Motor neuron (in vitro differentiated cells): Measurements from ENCODE around the gene HDDC3. TPM values are rescaled to one million over a fixed set of nuclear protein-coding genes. Genes with fewer than 3 reads are reported as not detected.
A peak's percentile ranks its signal among the peaks of the same experiment; 100 is the strongest.
"Not testable (repeated sequence)": the region's sequence is repeated elsewhere in the genome, so short reads cannot be mapped to it uniquely, and the experiment has no call there.

Source experiments
- ATAC-seq, 8 experiments: fragments of 200-7000 bp; cut with Tn5 transposase; replicated peaks in 6 of 8; 2 replicates each; pipeline ENCODE4 v1.8.0; 2021; ENCODE audit warnings: mild to moderate bottlenecking in 8 of 8, moderate library complexity in 8 of 8
- H3K27ac ChIP-seq, 2 donors: fragments of 250-450 bp; sonication (Bioruptor Pico); 2 replicates each; pipeline ENCODE4 v1.9.0; 2021; ENCODE audit warnings: antibody characterized with exemption in 2 of 2, mild to moderate bottlenecking in 2 of 2, moderate library complexity in 1 of 2
- H3K4me1 ChIP-seq, 2 donors: fragments of 250-450 bp; sonication (Bioruptor Pico); replicated peaks in 1 of 2; 2 replicates each; pipeline ENCODE4 v1.6.1; 2021; ENCODE audit warnings: antibody characterized with exemption in 2 of 2, mild to moderate bottlenecking in 2 of 2, moderate library complexity in 1 of 2
- H3K4me3 ChIP-seq, 5 donors: fragments of 250-450 bp; sonication (Bioruptor Pico); 2 replicates each; pipeline ENCODE4 v1.9.0; 2021; ENCODE audit warnings: antibody characterized with exemption in 5 of 5, mild to moderate bottlenecking in 5 of 5, moderate library complexity in 4 of 5
- WGBS, 10 experiments: fragments of 450-650 bp; shearing (Covaris generic); methylation state at CpG; one replicate each; pipeline ENCODE4 v1.0.0; 2022; 5-methylcytosine and 5-hydroxymethylcytosine counted together
- in situ Hi-C, 9 experiments: fragments of 400-800 bp; cut with MboI; loops; one replicate each; pipeline ENCODE4 v1.15.0; 2021; ENCODE audit warnings: low sequenced_read_pairs in 9 of 9, low pct_unique_long_range_greater_than_20kb in 2 of 9; ENCODE audit not compliant: unreplicated experiment in 9 of 9
- total RNA-seq, 8 experiments: library from RNA; unstranded; fragments of 300-600 nt; gene quantifications; 2 replicates each; pipeline versions ENCODE4 v1.2.3 to v1.2.4, GENCODE V29; 2022

The HDDC3 gene
- total RNA-seq, 8 experiments from 2014 or later, result 10.1 to 22.4 (median 13.6) TPM

DNA sequence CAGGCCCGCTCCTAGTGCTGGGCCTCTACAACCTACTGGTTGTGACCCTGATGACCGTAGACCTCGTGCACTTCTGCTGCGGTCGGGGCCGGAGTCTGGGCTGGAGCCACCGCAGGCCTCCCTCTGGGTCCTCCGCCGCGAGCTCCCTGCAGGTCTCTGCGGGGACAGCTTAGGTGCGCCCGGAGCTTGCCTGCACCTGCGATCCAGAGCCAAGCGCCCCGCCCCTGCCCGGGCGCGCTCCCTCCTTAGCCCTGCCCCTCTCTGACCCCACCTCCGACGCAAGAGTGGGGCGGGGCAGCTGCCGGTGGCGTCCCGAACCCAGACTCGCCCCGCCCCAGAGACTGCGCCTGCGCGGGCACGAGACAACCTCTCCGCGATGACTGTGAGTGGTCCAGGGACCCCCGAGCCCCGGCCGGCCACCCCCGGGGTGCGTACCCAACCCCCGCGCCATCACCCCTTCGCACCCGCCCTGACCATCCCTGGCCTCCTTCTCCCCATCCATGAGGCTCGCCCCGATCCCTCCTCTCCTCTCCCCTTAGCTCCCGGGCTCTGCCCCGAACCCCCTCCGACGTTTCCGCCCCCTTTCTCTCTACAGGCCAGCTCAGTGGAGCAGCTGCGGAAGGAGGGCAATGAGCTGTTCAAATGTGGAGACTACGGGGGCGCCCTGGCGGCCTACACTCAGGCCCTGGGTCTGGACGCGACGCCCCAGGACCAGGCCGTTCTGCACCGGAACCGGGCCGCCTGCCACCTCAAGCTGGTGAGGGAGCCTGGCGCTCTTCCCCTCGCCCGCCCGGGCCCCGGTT is 2.8 kb upstream of the HDDC3 start, which contains the start of gene UNC45A:
Gene UNC45A (plus strand): TSS at position 337 of the 803 bp plus-strand sequence. CDS start 40 bp downstream, at position 377.
- H3K4me3 ChIP-seq, result peak within 1 kb of the TSS; percentile 49 to 83 (median 74)
- peak; percentile 64 to 86 (median 82) for ATAC-seq

DNA sequence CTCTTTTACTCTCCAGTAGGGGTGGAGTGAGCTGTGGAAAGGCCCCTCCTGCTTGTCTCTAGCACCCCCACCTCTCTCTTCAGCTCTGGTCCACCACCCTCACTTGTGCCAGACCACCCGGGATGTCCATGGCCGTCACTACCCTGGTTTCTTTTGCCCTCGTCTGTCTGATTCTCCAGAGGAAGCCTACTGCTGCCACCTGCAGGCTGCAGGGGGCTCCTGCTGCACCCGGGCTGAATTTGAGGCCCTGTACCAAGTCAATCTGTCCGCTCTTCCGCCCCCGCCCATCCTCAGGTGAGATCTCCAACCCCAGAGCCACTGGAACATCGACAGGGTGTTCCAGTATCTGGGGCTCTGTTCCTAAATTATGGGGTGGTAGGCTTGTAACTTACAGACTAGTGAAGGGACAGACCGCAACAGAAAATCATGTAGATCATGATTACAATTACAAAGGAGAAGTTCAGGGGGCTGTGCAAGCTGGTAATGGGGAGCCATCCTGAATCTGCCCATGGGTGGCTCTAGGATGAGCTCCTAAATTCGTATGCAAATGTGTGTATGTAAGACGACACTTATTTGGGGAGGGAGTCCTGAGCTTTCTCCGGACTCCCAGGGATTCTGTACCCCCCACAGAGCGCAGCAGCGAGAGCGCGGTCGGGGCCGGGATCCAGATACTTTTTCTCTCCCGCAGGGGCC is 2.1 kb upstream of the HDDC3 start:
- in situ Hi-C loops, result no loop called here
- Histone ChIP-seq H3K27ac (peak overlapping the region in 1 of 2 donors; percentile 17), H3K4me1 (peaks cover 8 to 18% of the 10 kb centered on the region in 2 donors), H3K4me3 (peak overlapping the region; percentile 49 to 83 (median 74))
- 0 to 10% (median 0%) methylated on average over 1 to 4 of the region's 19 CpGs; no CpG with 5 or more reads in 5 of the 10 experiments for WGBS, 10 experiments
- ATAC-seq, result peak; percentile 8 to 52 (median 44)

More for the DNA sequence above, 2.8 kb upstream of the HDDC3 start, which contains the start of gene UNC45A:
- Histone ChIP-seq H3K4me1 (peaks cover 8 to 18% of the 10 kb centered on the region in 2 donors), H3K27ac (peak within 1 kb of the TSS; percentile 67)
- 0% methylated on average over 1 to 6 of the region's 65 CpGs; no CpG with 5 or more reads in 7 of the 10 experiments for WGBS, 10 experiments
- in situ Hi-C loops, result no loop called here

DNA sequence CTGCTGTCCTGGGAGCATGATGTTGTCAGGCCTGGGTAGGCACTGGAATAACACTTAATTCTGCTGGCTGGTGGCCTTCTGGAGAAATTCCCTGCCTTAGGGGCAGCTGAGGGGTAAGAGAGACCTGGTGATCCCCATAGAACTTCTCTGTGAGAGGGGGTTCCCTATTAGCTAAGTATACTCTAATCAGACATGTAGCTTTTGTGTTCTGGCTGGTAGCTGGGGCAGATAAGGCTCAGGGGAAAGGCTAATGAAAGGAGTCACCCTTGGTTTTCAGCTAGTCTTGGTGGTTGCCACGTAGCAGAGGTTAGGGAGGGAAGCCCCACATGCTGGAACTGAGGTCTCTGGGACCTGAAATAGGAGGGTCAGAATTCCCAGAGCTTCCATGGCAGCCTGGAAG is 952 bp upstream of the HDDC3 start:
- WGBS, 10 experiments, result 0 to 100% (median 0%) methylated on average over 1 of the region's 1 CpG; no CpG with 5 or more reads in 6 of the 10 experiments
- H3K4me1 ChIP-seq, result peaks cover 8 to 18% of the 10 kb centered on the region in 2 donors
- ATAC-seq, result no peak
- in situ Hi-C loops, result no loop called here
- no peak overlapping the region for H3K4me3 ChIP-seq
- H3K27ac ChIP-seq, result no peak overlapping the region

DNA sequence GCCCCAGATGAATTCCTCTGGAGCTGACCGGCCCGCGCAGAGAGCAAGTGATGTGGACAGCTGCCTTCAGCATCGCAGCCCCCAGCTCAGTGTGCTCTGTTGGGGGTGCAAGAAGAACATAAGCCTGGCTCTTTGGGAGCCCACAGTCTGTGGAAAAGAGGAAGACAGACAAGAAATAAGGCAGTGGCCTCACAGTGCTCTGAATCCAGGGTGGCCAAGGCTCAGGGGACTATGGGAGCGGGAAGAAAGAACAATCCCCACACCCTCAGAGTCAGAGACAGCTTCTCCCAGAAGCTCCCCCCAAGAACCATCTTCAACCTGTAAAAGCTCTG is 277 bp upstream of the HDDC3 start:
- in situ Hi-C loops, result no loop called here
- Histone ChIP-seq H3K27ac (no peak overlapping the region), H3K4me1 (peaks cover 8 to 18% of the 10 kb centered on the region in 2 donors), H3K4me3 (peak overlapping the region; percentile 56 to 85 (median 77))
- WGBS, 10 experiments, result 15 to 80% (median 23%) methylated on average over 1 to 5 of the region's 5 CpGs; no CpG with 5 or more reads in 7 of the 10 experiments
- no peak for ATAC-seq

DNA sequence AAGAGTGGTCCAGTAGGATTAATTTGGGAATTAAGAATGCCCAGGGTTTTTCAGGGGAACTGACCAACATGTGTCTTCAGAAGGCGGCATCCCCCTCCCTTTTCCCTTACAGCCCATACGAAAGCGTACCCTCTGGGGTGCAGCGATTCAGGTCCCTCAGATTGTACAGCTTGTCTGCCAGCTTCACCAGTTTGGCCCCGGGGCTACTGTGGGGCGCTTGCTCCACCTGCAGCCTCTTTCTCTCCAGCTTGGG is 848 bp downstream of the HDDC3 start:
- no peak overlapping the region for H3K27ac ChIP-seq
- ATAC-seq, result no peak

DNA sequence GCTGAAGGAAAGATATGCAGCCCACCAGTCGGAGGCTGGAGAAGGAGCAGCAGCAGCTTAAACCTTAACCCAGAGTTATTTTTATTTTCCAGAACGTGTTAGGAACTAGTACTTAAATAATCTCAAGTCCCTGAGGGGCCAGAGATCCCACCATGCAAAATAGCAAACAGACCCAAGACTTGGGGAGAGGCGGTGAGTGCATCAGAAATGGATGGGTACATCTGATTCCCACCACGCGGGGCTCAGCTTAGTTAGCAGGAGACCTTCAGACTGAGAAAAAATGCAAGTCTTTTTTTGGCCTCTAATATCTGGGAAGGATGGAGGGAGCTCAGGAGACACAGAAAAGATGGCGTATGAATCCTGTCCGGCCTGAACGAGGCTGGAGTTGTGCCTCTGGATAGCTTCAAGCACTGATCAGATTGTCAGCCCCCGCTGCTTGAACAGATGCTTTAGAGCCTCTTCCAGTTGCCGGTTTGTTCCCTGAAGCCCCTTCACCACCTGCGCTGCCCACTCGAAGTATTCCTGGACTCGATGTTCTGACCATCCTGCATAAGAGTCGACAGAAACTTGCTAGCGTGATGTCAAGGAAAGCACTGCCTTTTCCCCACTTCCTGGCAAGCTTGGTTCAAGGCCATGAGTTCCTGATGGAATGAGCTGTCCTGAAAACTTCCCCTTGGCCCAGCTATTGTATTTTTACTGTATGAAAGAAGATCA is 1.3 kb downstream of the HDDC3 start:
- 39 to 100% (median 86%) methylated on average over 1 to 9 of the region's 15 CpGs; no CpG with 5 or more reads in 3 of the 10 experiments for WGBS, 10 experiments
- Histone ChIP-seq H3K4me3 (peak overlapping the region in 1 of 5 donors; percentile 61), H3K27ac (no peak overlapping the region), H3K4me1 (peaks cover 5 to 11% of the 10 kb centered on the region in 2 donors)
- ATAC-seq, result no peak
- in situ Hi-C loops, result no loop called here

More for the DNA sequence above, 848 bp downstream of the HDDC3 start:
- Histone ChIP-seq H3K4me3 (peak overlapping the region in 4 of 5 donors; percentile 56 to 85 (median 69)), H3K4me1 (peaks cover 8 to 16% of the 10 kb centered on the region in 2 donors)
- WGBS, 10 experiments, result 17 to 51% (median 32%) methylated on average over 1 to 6 of the region's 6 CpGs; no CpG with 5 or more reads in 6 of the 10 experiments
- in situ Hi-C loops, result no loop called here

DNA sequence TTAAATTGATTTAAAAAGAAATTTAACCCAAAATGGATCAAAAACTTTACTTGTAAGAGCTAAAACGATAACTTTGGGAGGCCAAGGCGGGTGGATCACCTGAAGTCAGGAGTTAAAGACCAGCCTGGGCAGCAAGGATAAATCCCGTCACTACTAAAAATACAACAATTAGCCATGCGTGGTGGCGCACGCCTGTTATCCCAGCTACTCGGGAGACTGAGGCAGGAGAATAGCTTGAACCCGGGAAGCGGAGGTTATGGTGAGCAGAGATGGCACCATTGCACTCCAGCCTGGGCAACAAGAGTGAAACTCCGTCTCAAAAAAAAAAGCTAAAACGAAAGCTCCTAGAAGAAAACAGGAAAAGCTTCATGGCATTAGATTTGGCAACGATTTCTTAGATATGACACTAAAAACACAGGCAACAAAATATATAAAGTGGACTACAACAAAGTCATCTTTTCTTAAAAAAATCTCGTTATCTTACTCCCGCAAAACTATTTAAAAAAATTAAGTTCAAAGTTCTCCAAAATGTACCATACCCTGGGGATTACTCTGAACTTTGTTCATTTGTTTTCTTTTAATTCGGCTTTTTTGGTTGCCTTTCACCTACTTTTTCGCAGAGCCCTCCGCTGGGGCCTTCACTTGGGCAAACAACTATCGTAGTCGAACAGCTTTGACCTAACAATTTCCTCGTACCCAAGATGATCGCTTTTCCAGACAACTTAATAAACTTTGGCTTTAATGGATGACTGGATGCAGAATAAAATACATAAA is 2.9 kb downstream of the HDDC3 start:
- Histone ChIP-seq H3K27ac (no peak overlapping the region), H3K4me1 (peaks cover 3 to 9% of the 10 kb centered on the region in 2 donors), H3K4me3 (no peak overlapping the region)
- 46 to 96% (median 90%) methylated on average over 9 to 21 of the region's 21 CpGs for WGBS, 10 experiments
- peak in 2 of 8 experiments; percentile 1 for ATAC-seq
- in situ Hi-C loops, result no loop called here

DNA sequence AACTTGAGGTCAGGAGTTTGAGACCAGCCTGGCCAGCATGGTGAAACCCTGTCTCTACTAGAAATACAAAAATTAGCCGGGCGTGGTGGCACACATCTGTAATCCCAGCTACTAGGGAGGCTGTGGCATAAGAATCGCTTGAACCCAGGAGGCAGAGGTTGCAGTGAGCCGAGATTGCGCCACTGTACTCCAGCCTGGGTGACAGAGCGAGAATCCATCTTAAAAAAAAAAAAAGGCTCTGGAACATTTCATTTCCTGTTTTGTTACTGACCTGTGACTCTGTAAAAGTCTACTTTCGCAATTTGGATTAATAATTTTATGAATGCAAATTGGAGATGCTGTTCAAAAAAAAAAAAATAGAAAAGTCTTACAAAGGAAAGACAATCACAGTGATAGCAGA is 4.2 kb downstream of the HDDC3 start:
- ATAC-seq, H3K4me3 ChIP-seq, H3K4me1 ChIP-seq, in situ Hi-C loops, H3K27ac ChIP-seq: not testable (repeated sequence)
- WGBS, 10 experiments, result 86 to 100% (median 100%) methylated on average over 1 to 7 of the region's 7 CpGs; no CpG with 5 or more reads in 2 of the 10 experiments

DNA sequence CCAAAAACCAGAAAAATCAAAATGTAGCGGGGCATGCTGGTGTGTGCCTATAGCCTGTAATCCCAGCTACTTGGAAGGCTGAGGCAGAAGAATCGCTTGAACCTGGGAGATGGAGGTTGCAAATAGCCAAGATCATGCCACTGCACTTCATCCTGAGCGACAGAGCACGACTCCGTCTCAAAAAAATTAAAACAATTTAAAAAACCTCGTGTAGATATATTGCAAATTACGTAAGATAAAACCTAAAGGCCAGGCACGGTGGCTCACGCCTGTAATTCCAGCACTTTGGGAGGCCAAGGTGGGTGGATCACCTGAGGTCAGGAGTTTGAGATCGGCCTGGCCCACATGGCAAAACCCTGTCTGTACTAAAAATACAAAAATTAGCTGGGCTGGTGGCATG is 5.6 kb downstream of the HDDC3 start:
- H3K27ac ChIP-seq, ATAC-seq, in situ Hi-C loops, H3K4me1 ChIP-seq, H3K4me3 ChIP-seq: not testable (repeated sequence)
- WGBS, 10 experiments, result 89 to 100% (median 95%) methylated on average over 2 to 7 of the region's 10 CpGs

DNA sequence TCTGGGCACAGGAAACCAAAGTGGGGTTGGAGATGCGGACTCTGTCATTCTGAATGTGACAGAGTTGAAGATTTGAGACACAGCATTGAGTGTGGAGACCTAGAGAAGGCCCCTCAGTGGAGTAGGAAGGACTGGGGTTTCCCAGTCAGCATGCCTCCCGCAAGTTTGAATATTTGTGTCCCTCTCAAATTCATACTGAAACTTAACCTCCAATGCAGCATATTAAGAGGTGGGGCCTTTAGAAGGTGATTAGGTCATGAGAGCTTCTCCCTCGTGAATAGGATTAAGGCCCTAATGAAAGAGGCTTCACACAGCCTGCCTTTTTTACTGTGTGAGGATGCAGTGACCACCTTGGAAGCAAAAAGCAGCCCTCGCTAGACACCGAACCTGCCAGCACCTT is 8.0 kb downstream of the HDDC3 start:
- ATAC-seq, result peak in 3 of 8 experiments; percentile 34 to 77 (median 43)
- in situ Hi-C loops, result no loop called here
- no peak overlapping the region for H3K27ac ChIP-seq
- no peak overlapping the region for H3K4me3 ChIP-seq
- H3K4me1 ChIP-seq, result no peaks in the 10 kb centered on the region
- 58 to 100% (median 94%) methylated on average over 1 to 4 of the region's 5 CpGs; no CpG with 5 or more reads in 2 of the 10 experiments for WGBS, 10 experiments

DNA sequence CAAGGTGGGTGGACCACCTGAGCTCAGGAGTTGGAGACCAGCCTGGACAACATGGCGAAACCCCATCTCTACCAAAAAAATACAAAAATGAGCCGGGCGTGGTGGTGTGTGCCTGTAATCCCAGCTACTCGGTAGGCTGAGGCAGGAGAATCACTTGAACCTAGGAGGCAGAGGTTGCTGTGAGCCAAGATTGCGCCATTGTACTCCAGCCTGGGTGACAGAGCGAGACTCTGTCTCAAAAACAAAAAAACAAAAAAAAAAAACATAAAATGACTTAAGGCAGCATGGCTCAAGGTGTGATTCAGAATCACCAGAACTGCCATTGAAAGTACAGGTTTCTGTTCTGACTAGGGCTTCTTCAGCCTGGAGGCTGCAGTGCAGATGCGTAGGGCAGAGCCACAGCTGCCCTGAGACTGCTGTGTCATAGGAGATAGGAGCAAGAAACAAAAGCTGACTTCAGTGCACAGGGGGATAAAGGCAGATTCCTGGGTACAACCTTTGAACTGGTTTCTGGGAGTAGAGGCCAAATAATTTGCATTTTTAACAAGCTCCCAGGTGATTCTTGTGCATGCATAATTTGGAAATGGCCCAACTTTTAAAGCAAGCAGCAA is 9.5 kb downstream of the HDDC3 start:
- H3K27ac ChIP-seq, H3K4me3 ChIP-seq, H3K4me1 ChIP-seq, in situ Hi-C loops: not testable (repeated sequence)
- peak in 3 of 8 experiments; percentile 23 to 74 (median 50) for ATAC-seq
- 100% methylated on average over 1 to 4 of the region's 7 CpGs; no CpG with 5 or more reads in 6 of the 10 experiments for WGBS, 10 experiments

DNA sequence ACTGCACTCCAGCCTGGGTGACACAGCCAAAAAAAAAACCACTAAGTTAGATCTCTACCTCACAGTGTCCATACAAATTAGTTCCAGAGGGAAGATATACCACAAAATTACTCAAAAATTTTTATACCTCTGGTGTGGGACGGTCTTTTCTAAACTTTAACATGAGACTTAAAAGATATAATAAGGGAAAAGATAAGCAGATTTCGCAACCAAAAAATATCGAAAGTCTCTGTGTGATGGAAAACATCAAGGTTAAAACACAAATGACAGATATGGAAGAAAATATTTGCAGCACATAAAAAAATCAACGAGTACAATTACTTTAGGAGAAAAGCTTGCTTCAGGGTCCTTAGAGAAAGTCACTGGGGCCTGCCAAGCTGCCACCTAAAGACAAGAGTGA is 10.5 kb downstream of the HDDC3 start:
- Histone ChIP-seq H3K4me3 (no peak overlapping the region), H3K27ac (no peak overlapping the region), H3K4me1 (no peaks in the 10 kb centered on the region)
- no peak for ATAC-seq
- WGBS, 10 experiments, result 86 to 100% (median 92%) methylated on average over 1 to 4 of the region's 4 CpGs; no CpG with 5 or more reads in 1 of the 10 experiments
- in situ Hi-C loops, result no loop called here
